A549 (cell line): Measurements from ENCODE around the gene DDI2. TPM values are rescaled to one million over a fixed set of nuclear protein-coding genes. Genes with fewer than 3 reads are reported as not detected.

Experiments
- ATAC-seq, 2 experiments: fragments of 200-7000 bp in 1 of 2; fragments of >200 bp in 1 of 2; cut with Nextera tagmentation in 1 of 2; cut with Tn5 transposase in 1 of 2; 3 replicates each; pipeline versions ENCODE4 v1.8.0 to v1.9.1; 2018 to 2020; ENCODE audit warnings: mild to moderate bottlenecking in 1 of 2, moderate library complexity in 1 of 2
- CTCF ChIA-PET: fragments of 300-600 bp; sonication (Branson Sonifier 250); formaldehyde crosslinking; extraction: SDS; loops from one replicate; lab custom pipeline; 2021; ENCODE audit warnings: antibody characterized with exemption, inconsistent platforms; lab: Yijun Ruan, JAX
- POLR2A ChIA-PET: fragments of 350-600 bp; formaldehyde crosslinking; extraction: SDS; loops from one replicate; lab custom pipeline; 2021; ENCODE audit warnings: antibody characterized with exemption, inconsistent platforms; lab: Yijun Ruan, JAX
- DNase-seq, 2 experiments: peaks; one replicate each; pipeline versions ENCODE4 v3.0.0 to v3.0.0-alpha.2; 2011 to 2016; ENCODE audit warnings: low read depth in 1 of 2, low spot score in 1 of 2
- FAIRE-seq: peaks from 2 replicates; lab custom pipeline; 2011; peaks lifted over from hg19 to GRCh38; lab: Jason Lieb, UNC
- H3K27ac ChIP-seq, 2 experiments: fragments of >200 bp; sonication (Bioruptor Twin); formaldehyde crosslinking; 3 replicates each; pipeline ENCODE4 v1.5.1; 2016 to 2017
- H3K4me1 ChIP-seq: fragments of >200 bp; sonication (Bioruptor Twin); formaldehyde crosslinking; 3 replicates; pipeline ENCODE4 v1.6.1; 2016
- H3K4me2 ChIP-seq: fragments of >200 bp; sonication (Bioruptor Twin); formaldehyde crosslinking; 3 replicates; pipeline ENCODE4 v1.6.1; 2016
- H3K4me3 ChIP-seq: fragments of >200 bp; sonication (Bioruptor Twin); formaldehyde crosslinking; 3 replicates; pipeline ENCODE4 v1.5.1; 2016
- H3K9me3 ChIP-seq: fragments of >200 bp; sonication (Bioruptor Twin); formaldehyde crosslinking; 3 replicates; pipeline ENCODE4 v1.6.1; 2016
- CBX8 ChIP-seq: fragments of 200-600 bp; sonication (generic); IDR thresholded peaks from 2 replicates; pipeline ENCODE4 v1.6.1; 2016
- CHD2 ChIP-seq: fragments of 150-350 bp; IDR thresholded peaks from 2 replicates; pipeline ENCODE4 v1.6.1; 2014; ENCODE audit warnings: low read length; ENCODE audit not compliant: partially characterized antibody
- EHF ChIP-seq: fragments of 250-450 bp; sonication (Bioruptor Pico); IDR thresholded peaks from 2 replicates; pipeline ENCODE4 v1.5.0; 2020; ENCODE audit warnings: mild to moderate bottlenecking
- EHMT2 ChIP-seq: fragments of 200-600 bp; sonication (generic); IDR thresholded peaks from 2 replicates; pipeline ENCODE4 v1.6.1; 2016; ENCODE audit warnings: antibody characterized with exemption, low read depth, mild to moderate bottlenecking, moderate library complexity
- ESRRA ChIP-seq: fragments of 150-350 bp; IDR thresholded peaks from 2 replicates; pipeline ENCODE4 v1.6.1; 2014; ENCODE audit warnings: mild to moderate bottlenecking, low read length, borderline replicate concordance
- FOSB ChIP-seq: fragments of 250-450 bp; sonication (Bioruptor Pico); IDR thresholded peaks from 2 replicates; pipeline ENCODE4 v1.5.0; 2020; ENCODE audit warnings: mild to moderate bottlenecking, moderate library complexity
- FOXS1 ChIP-seq: fragments of 250-450 bp; sonication (Bioruptor Pico); IDR thresholded peaks from 2 replicates; pipeline ENCODE4 v1.5.0; 2020; ENCODE audit warnings: mild to moderate bottlenecking, moderate library complexity
- HEYL ChIP-seq: fragments of 250-450 bp; sonication (Bioruptor Pico); IDR thresholded peaks from 2 replicates; pipeline ENCODE4 v1.8.0; 2021; ENCODE audit warnings: mild to moderate bottlenecking, moderate library complexity
- HOXA7 ChIP-seq: fragments of 250-450 bp; sonication (Bioruptor Pico); IDR thresholded peaks from 2 replicates; pipeline ENCODE4 v1.5.0; 2020; ENCODE audit warnings: mild to moderate bottlenecking, moderate library complexity
- HOXB5 ChIP-seq: fragments of 250-450 bp; sonication (Bioruptor Pico); IDR thresholded peaks from 2 replicates; pipeline ENCODE4 v1.5.0; 2020; ENCODE audit warnings: mild to moderate bottlenecking, moderate library complexity
- JUN ChIP-seq, 2 experiments: fragments of >200 bp; sonication (Bioruptor Twin); formaldehyde crosslinking; IDR thresholded peaks; 2 replicates in 1 of 2; 3 replicates in 1 of 2; pipeline ENCODE4 v1.6.1; 2016 to 2017
- JUNB ChIP-seq: fragments of >200 bp; sonication (Bioruptor Twin); formaldehyde crosslinking; IDR thresholded peaks from 2 replicates; pipeline ENCODE4 v1.6.1; 2016
- KDM1A ChIP-seq: fragments of 200-600 bp; sonication (generic); IDR thresholded peaks from 2 replicates; pipeline ENCODE4 v1.6.1; 2016; ENCODE audit warnings: low read depth, mild to moderate bottlenecking
- NFE2L2 ChIP-seq: fragments of 150-350 bp; conservative IDR thresholded peaks from 2 replicates; pipeline ENCODE4 v1.6.1; 2014; ENCODE audit warnings: low read length
- PHF8 ChIP-seq: fragments of 200-600 bp; sonication (generic); IDR thresholded peaks from 2 replicates; pipeline ENCODE4 v1.6.1; 2016; ENCODE audit warnings: low read depth, mild to moderate bottlenecking, antibody characterized with exemption, moderate library complexity, borderline replicate concordance
- POLR2AphosphoS2 ChIP-seq: conservative IDR thresholded peaks from 2 replicates; pipeline ENCODE4 v1.6.1; 2012; ENCODE audit warnings: low read length, improper control_type of control experiment, inconsistent platforms
- RCOR1 ChIP-seq: fragments of 150-350 bp; IDR thresholded peaks from 2 replicates; pipeline ENCODE4 v1.6.1; 2014; ENCODE audit warnings: antibody characterized with exemption, low read length, low read depth
- RNF2 ChIP-seq: fragments of 200-600 bp; sonication (generic); IDR thresholded peaks from 2 replicates; pipeline ENCODE4 v1.6.1; 2016; ENCODE audit warnings: low read depth, mild to moderate bottlenecking, antibody characterized with exemption, moderate library complexity, borderline replicate concordance
- TFCP2L1 ChIP-seq: fragments of 250-450 bp; sonication (Bioruptor Pico); IDR thresholded peaks from 2 replicates; pipeline ENCODE4 v1.5.0; 2021; ENCODE audit warnings: mild to moderate bottlenecking
- TP53 ChIP-seq: fragments of 250-450 bp; sonication (Bioruptor Pico); IDR thresholded peaks from 2 replicates; pipeline ENCODE4 v1.5.0; 2021; ENCODE audit warnings: mild to moderate bottlenecking, moderate library complexity
- ZNF302 ChIP-seq: fragments of 250-450 bp; sonication (Bioruptor Pico); IDR thresholded peaks from 2 replicates; pipeline ENCODE4 v1.9.0; 2021; ENCODE audit warnings: inconsistent platforms, mild to moderate bottlenecking, moderate library complexity
- WGBS: methylation state at CpG from one replicate; pipeline ENCODE4 v1.1.6; 2017; ENCODE audit errors: missing lambda C conversion rate; 5-methylcytosine and 5-hydroxymethylcytosine counted together
- polyA plus RNA-seq, 4 experiments: library from polyadenylated mRNA; depleted of rRNA in 3 of 4; stranded (reverse); fragments of >200 nt; fragmentation: RNase III in 1 of 4; extraction: RNeasy Plus Mini Kit Qiagen cat#74134 plus additional on column Dnase treatment in 1 of 4; gene quantifications; 2 replicates in 3 of 4; 3 replicates in 1 of 4; pipeline ENCODE4 v1.2.3, GENCODE V29; 2011 to 2017
- TF ChIP-seq, protein P1 (sequence below): fragments of 250-450 bp; sonication (Bioruptor Pico); IDR thresholded peaks from 2 replicates; pipeline ENCODE4 v1.5.0; 2021; ENCODE audit warnings: mild to moderate bottlenecking, moderate library complexity, borderline replicate concordance
- TF ChIP-seq, protein P2 (sequence below): IDR thresholded peaks from 2 replicates; pipeline ENCODE4 v1.6.1; 2012; ENCODE audit warnings: low read depth, borderline replicate concordance
- TF ChIP-seq, protein P3 (sequence below): fragments of >200 bp; sonication (Bioruptor Twin); formaldehyde crosslinking; IDR thresholded peaks from 3 replicates; pipeline ENCODE4 v1.5.1; 2016
- TF ChIP-seq, protein P4 (sequence below): fragments of >200 bp; sonication (Bioruptor Twin); formaldehyde crosslinking; IDR thresholded peaks from 2 replicates; pipeline ENCODE4 v1.6.1; 2016
- TF ChIP-seq, protein P5 (sequence below): fragments of 250-450 bp; sonication (Bioruptor Pico); IDR thresholded peaks from 2 replicates; pipeline ENCODE4 v1.5.0; 2020; ENCODE audit warnings: low read depth, mild to moderate bottlenecking, moderate library complexity
- TF ChIP-seq, protein P6 (sequence below): fragments of 150-350 bp; IDR thresholded peaks from 2 replicates; pipeline ENCODE4 v1.6.1; 2014; ENCODE audit warnings: low read depth, mild to moderate bottlenecking, low read length

DDI2 gene
- polyA plus RNA-seq, 2 of the 4 experiments (the other 2 are of a cell fraction): 6.3 to 8.6 TPM

DNA sequence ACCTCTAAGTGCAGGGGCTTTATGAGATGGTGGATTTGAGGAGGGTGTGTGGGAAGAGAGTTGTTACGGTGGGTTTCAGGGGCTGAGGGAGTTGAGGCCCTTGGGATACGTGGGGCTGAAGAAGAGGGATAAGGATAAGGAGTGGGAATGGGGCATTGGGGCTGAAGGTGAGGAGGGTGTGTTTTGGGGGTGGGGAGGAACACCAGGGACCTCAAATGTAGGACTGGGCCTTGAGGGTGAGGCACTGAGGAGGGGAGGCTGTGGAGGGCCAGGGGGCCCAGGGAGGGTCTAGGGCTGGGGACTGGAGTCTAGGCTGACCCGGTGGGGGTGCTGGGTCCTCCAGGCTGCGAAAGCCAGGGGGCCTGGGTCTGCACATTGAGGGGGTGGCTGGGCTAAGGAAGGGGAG lies 65.7 kb downstream of the DDI2 start:
- WGBS: 100% methylated on average over 2 of the region's 4 CpGs
- H3K4me1 ChIP-seq: peaks cover 39% of the 10 kb centered on the region
- no peak for FAIRE-seq

DNA sequence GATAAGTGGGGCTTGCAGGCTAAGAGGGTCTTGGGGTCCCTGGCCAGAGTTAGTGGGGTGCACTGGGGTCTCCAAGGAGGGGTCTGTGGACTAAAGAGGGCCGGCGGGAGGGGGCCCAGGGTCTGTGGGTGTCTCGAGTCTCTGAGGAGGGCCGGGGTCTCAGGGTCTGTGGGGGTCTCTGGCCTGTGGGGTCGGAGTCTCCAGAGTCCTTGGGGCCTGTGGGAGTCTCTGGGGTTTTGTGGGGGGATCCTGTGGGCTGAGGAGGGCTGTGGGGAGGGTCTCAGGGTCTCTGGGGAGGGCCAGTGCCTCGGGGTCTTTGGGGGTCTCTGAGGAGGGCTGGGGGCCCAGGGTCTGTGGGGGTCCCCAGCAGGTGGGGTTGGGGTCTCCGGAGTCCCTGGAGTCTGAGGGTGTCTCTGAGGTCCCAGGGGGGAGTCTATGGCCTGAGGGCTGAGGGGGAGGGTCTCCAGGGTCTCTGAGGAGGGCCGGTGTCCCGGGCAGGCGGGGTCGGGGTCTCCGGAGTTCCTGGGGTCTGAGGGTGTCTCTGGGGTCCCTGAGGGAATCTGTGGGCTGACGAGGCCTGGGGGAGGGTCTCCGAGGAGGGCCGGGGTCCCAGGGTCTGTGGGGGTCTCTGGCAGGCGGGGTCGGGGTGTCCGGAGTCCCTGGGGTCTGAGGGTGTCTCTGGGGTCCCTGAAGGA lies 66.2 kb downstream of the DDI2 start:
- ChIA-PET CTCF (no interaction called here), POLR2A (no interaction called here)
- no peak for DNase-seq
- Histone ChIP-seq H3K27ac (peak overlapping the region; percentile 98), H3K4me3 (peak overlapping the region; percentile 91), H3K4me2 (peak overlapping the region; percentile 92), H3K9me3 (no peaks in the 10 kb centered on the region), H3K4me1 (peaks cover 39% of the 10 kb centered on the region)
- TF ChIP-seq EHMT2: no peak
- TF ChIP-seq HOXB5 (CRISPR knock-in tag): no peak
- no peak for TF ChIP-seq CHD2
- no peak for FAIRE-seq
- 48% methylated on average over 4 of the region's 18 CpGs for WGBS
- no peak for ATAC-seq

More for the DNA sequence above, 65.7 kb downstream of the DDI2 start:
- TF ChIP-seq RNF2: no peak
- no peak for TF ChIP-seq KDM1A
- TF ChIP-seq, protein P1, sequence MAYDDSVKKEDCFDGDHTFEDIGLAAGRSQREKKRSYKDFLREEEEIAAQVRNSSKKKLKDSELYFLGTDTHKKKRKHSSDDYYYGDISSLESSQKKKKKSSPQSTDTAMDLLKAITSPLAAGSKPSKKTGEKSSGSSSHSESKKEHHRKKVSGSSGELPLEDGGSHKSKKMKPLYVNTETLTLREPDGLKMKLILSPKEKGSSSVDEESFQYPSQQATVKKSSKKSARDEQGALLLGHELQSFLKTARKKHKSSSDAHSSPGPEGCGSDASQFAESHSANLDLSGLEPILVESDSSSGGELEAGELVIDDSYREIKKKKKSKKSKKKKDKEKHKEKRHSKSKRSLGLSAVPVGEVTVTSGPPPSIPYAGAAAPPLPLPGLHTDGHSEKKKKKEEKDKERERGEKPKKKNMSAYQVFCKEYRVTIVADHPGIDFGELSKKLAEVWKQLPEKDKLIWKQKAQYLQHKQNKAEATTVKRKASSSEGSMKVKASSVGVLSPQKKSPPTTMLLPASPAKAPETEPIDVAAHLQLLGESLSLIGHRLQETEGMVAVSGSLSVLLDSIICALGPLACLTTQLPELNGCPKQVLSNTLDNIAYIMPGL (CRISPR knock-in tag): no peak
- TF ChIP-seq CBX8: no peak
- TF ChIP-seq, protein P2, sequence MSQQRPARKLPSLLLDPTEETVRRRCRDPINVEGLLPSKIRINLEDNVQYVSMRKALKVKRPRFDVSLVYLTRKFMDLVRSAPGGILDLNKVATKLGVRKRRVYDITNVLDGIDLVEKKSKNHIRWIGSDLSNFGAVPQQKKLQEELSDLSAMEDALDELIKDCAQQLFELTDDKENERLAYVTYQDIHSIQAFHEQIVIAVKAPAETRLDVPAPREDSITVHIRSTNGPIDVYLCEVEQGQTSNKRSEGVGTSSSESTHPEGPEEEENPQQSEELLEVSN: no peak
- TF ChIP-seq HOXB5 (CRISPR knock-in tag): no peak
- TF ChIP-seq RCOR1: no peak
- TF ChIP-seq FOSB (CRISPR knock-in tag): no peak
- TF ChIP-seq POLR2AphosphoS2: no peak
- TF ChIP-seq ESRRA: no peak
- TF ChIP-seq, protein P3, sequence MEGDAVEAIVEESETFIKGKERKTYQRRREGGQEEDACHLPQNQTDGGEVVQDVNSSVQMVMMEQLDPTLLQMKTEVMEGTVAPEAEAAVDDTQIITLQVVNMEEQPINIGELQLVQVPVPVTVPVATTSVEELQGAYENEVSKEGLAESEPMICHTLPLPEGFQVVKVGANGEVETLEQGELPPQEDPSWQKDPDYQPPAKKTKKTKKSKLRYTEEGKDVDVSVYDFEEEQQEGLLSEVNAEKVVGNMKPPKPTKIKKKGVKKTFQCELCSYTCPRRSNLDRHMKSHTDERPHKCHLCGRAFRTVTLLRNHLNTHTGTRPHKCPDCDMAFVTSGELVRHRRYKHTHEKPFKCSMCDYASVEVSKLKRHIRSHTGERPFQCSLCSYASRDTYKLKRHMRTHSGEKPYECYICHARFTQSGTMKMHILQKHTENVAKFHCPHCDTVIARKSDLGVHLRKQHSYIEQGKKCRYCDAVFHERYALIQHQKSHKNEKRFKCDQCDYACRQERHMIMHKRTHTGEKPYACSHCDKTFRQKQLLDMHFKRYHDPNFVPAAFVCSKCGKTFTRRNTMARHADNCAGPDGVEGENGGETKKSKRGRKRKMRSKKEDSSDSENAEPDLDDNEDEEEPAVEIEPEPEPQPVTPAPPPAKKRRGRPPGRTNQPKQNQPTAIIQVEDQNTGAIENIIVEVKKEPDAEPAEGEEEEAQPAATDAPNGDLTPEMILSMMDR: no peak
- TF ChIP-seq, protein P4, sequence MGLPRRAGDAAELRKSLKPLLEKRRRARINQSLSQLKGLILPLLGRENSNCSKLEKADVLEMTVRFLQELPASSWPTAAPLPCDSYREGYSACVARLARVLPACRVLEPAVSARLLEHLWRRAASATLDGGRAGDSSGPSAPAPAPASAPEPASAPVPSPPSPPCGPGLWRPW: no peak
- no peak for TF ChIP-seq FOXS1
- no peak for TF ChIP-seq EHMT2
- Histone ChIP-seq H3K4me3 (no peak overlapping the region), H3K4me2 (no peak overlapping the region), H3K9me3 (no peaks in the 10 kb centered on the region), H3K27ac (peak overlapping the region in 1 of 2 experiments; percentile 98; a peak in 4 of 6 replicates)
- DNase-seq: no peak
- no peak for ATAC-seq
- ChIA-PET POLR2A (no interaction called here), CTCF (no interaction called here)

DNA sequence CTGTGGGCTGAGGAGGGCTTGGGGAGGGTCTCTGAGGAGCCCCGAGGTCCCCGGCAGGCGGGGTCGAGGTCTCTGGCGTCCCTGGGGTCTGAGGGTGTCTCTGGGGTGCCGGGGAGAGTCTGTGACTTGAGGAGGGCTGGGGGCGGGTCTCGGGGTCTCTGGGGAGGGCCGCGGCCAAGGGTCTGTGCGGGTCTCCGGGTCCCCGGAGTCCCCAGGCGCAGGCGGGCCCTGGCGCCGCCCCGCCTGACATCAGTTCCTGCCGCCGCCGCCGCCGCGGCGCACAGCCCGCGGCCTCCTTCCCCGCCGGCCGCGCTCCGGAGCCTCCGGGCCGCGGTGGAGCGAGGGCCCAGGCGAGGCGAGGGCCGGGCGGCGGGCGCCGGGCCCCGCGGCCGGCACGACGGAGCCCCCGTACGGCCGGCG lies 66.8 kb downstream of the DDI2 start, which contains the start of gene PLEKHM2:
Gene PLEKHM2 (plus strand): TSS at position 279 of the 420 bp plus-strand sequence. CDS start 239 bp downstream, outside the sequence.
- H3K27ac ChIP-seq: peak within 1 kb of the TSS; percentile 98
- no peaks in the 10 kb centered on the region for H3K9me3 ChIP-seq
- H3K4me2 ChIP-seq: peak within 1 kb of the TSS; percentile 92
- POLR2A ChIA-PET: no interaction called here
- no CpG with 5 or more reads among the region's 52 CpGs for WGBS
- DNase-seq: peak in 1 of 2 experiments; percentile 38
- FAIRE-seq: no peak
- CTCF ChIA-PET: no interaction called here
- H3K4me3 ChIP-seq: peak within 1 kb of the TSS; percentile 91
- peak; percentile 76 to 86 for ATAC-seq
- peaks cover 35% of the 10 kb centered on the region for H3K4me1 ChIP-seq
- TF ChIP-seq TFCP2L1 (no peak), EHF (CRISPR knock-in tag) (no peak), PHF8 (peak; percentile 29; the same call in 1 of the 2 replicates), NFE2L2 (no peak), ZNF302 (no peak), JUNB (no peak), HEYL (CRISPR knock-in tag) (no peak), HOXA7 (CRISPR knock-in tag) (no peak), JUN (IDR thresholded peaks at IDR 0.05) (peak in 1 of 2 experiments; percentile 31; a peak in 1 of 5 replicates), ESRRA (no peak), TP53 (CRISPR knock-in tag) (no peak), RNF2 (no peak)
- TF ChIP-seq, protein P5, sequence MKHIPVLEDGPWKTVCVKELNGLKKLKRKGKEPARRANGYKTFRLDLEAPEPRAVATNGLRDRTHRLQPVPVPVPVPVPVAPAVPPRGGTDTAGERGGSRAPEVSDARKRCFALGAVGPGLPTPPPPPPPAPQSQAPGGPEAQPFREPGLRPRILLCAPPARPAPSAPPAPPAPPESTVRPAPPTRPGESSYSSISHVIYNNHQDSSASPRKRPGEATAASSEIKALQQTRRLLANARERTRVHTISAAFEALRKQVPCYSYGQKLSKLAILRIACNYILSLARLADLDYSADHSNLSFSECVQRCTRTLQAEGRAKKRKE (CRISPR knock-in tag): no peak
- TF ChIP-seq, protein P6, sequence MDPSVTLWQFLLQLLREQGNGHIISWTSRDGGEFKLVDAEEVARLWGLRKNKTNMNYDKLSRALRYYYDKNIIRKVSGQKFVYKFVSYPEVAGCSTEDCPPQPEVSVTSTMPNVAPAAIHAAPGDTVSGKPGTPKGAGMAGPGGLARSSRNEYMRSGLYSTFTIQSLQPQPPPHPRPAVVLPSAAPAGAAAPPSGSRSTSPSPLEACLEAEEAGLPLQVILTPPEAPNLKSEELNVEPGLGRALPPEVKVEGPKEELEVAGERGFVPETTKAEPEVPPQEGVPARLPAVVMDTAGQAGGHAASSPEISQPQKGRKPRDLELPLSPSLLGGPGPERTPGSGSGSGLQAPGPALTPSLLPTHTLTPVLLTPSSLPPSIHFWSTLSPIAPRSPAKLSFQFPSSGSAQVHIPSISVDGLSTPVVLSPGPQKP: no peak
